Measurements from ENCODE around the gene SPAG17.

Gene SPAG17

GRCh38 chr1:118007391-118007790 is 177.6 kb downstream of the SPAG17 start:
- TF ChIP-seq CTCF (IDR thresholded peaks at IDR 0.05; ENCODE audit: poor library complexity, severe bottlenecking): no peak

GRCh38 chr1:118004312-118004711 is 180.7 kb downstream of the SPAG17 start:
- no peaks in the 10 kb centered on the region for H3K9me3 ChIP-seq (ENCODE audit: severe bottlenecking)
- no peak for TF ChIP-seq CTCF (IDR thresholded peaks at IDR 0.05; ENCODE audit: poor library complexity, severe bottlenecking)
- no peak overlapping the region for H3K4me3 ChIP-seq (ENCODE audit: severe bottlenecking)
- H3K27ac ChIP-seq (ENCODE audit: poor library complexity, severe bottlenecking): no peak overlapping the region
- no peaks in the 10 kb centered on the region for H3K36me3 ChIP-seq (ENCODE audit: low read depth)
- H3K27me3 ChIP-seq (ENCODE audit: insufficient read depth, poor library complexity, severe bottlenecking): no peaks in the 10 kb centered on the region
- no peaks in the 10 kb centered on the region for H3K4me1 ChIP-seq (ENCODE audit: insufficient read depth, poor library complexity, severe bottlenecking)
- DNase-seq (ENCODE audit: low spot score) (no peak), ATAC-seq (ENCODE audit: low read depth) (no peak)

More at GRCh38 chr1:118007391-118007790, 177.6 kb downstream of the SPAG17 start:
- no peaks in the 10 kb centered on the region for H3K9me3 ChIP-seq (ENCODE audit: severe bottlenecking)
- no peak overlapping the region for H3K4me3 ChIP-seq (ENCODE audit: severe bottlenecking)
- no peak overlapping the region for H3K27ac ChIP-seq (ENCODE audit: poor library complexity, severe bottlenecking)
- DNase-seq (ENCODE audit: low spot score) (no peak), ATAC-seq (ENCODE audit: low read depth) (no peak)
- no peaks in the 10 kb centered on the region for H3K4me1 ChIP-seq (ENCODE audit: insufficient read depth, poor library complexity, severe bottlenecking)
- no peaks in the 10 kb centered on the region for H3K27me3 ChIP-seq (ENCODE audit: insufficient read depth, poor library complexity, severe bottlenecking)
- no peaks in the 10 kb centered on the region for H3K36me3 ChIP-seq (ENCODE audit: low read depth)

- no peak overlapping the region for H3K4me3 ChIP-seq (ENCODE audit: severe bottlenecking)
- no peaks in the 10 kb centered on the region for H3K27me3 ChIP-seq (ENCODE audit: insufficient read depth, poor library complexity, severe bottlenecking)
- no peak for TF ChIP-seq CTCF (IDR thresholded peaks at IDR 0.05; ENCODE audit: poor library complexity, severe bottlenecking)
- DNase-seq (ENCODE audit: low spot score) (no peak), ATAC-seq (ENCODE audit: low read depth) (no peak)
- no peak overlapping the region for H3K27ac ChIP-seq (ENCODE audit: poor library complexity, severe bottlenecking)
- no peaks in the 10 kb centered on the region for H3K36me3 ChIP-seq (ENCODE audit: low read depth)
- no peaks in the 10 kb centered on the region for H3K9me3 ChIP-seq (ENCODE audit: severe bottlenecking)
- no peaks in the 10 kb centered on the region for H3K4me1 ChIP-seq (ENCODE audit: insufficient read depth, poor library complexity, severe bottlenecking)
These were observed 199.1 kb downstream of the SPAG17 start for GRCh38 chr1:117985973-117986372.

- no peaks in the 10 kb centered on the region for H3K27me3 ChIP-seq (ENCODE audit: insufficient read depth, poor library complexity, severe bottlenecking)
- H3K36me3 ChIP-seq (ENCODE audit: low read depth): no peaks in the 10 kb centered on the region
- TF ChIP-seq CTCF (IDR thresholded peaks at IDR 0.05; ENCODE audit: poor library complexity, severe bottlenecking): no peak
- no peak overlapping the region for H3K27ac ChIP-seq (ENCODE audit: poor library complexity, severe bottlenecking)
- H3K4me3 ChIP-seq (ENCODE audit: severe bottlenecking): no peak overlapping the region
- ATAC-seq (ENCODE audit: low read depth) (no peak), DNase-seq (ENCODE audit: low spot score) (no peak)
- H3K4me1 ChIP-seq (ENCODE audit: insufficient read depth, poor library complexity, severe bottlenecking): no peaks in the 10 kb centered on the region
- H3K9me3 ChIP-seq (ENCODE audit: severe bottlenecking): no peaks in the 10 kb centered on the region
These were observed 199.8 kb downstream of the SPAG17 start for GRCh38 chr1:117985239-117985638.

GRCh38 chr1:117981455-117982192 is 203.4 kb downstream of the SPAG17 start:
- no peak overlapping the region for H3K4me3 ChIP-seq (ENCODE audit: severe bottlenecking)
- DNase-seq (ENCODE audit: low spot score) (no peak), ATAC-seq (ENCODE audit: low read depth) (no peak)
- no peaks in the 10 kb centered on the region for H3K27me3 ChIP-seq (ENCODE audit: insufficient read depth, poor library complexity, severe bottlenecking)
- no peaks in the 10 kb centered on the region for H3K9me3 ChIP-seq (ENCODE audit: severe bottlenecking)
- H3K4me1 ChIP-seq (ENCODE audit: insufficient read depth, poor library complexity, severe bottlenecking): no peaks in the 10 kb centered on the region
- no peak overlapping the region for H3K27ac ChIP-seq (ENCODE audit: poor library complexity, severe bottlenecking)
- no peak for TF ChIP-seq CTCF (IDR thresholded peaks at IDR 0.05; ENCODE audit: poor library complexity, severe bottlenecking)
- H3K36me3 ChIP-seq (ENCODE audit: low read depth): no peaks in the 10 kb centered on the region
